Measurements from ENCODE around the gene CENPP.
"Not testable (repeated sequence)": the region's sequence is repeated elsewhere in the genome, so short reads cannot be mapped to it uniquely, and the experiment has no call there.

Gene CENPP

DNA sequence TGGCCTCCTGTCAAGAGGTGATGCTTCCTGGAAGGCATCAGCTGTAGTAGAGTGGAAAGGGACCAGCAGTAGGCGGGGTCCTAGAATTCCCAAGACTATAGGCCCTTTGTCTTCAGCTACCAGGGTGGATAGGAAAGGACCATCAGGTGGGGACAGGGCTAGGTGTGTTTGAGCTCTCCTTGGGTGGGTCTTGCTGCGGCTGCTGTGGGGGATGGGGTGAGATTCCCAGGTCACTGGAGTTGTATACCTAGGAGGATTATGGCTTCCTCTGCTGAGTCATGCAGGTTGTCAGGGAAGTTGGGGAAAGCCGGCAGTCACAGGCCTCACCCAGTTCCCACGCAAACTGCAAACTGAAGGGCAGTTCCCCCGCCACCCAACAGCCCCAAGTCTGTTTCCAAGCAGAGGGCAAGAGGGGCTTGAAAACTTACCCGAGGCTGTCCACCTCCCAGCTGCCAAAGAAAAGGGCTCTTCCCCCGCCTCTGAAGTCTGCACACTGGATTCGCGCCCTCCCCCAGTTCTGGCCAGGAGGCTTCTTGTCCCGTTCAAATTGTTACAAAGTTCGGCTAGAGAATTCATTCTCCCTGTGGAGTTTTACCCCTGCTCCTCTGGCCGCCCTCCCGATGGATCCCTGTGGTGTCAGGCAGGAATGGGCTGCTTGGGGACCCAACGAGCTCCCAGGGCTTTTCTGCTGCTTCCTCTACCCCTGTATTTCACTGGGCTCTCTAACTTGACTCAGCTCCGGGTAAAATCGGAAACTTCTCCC is 233.0 kb downstream of the CENPP start:
- no peak for DNase-seq

- DNase-seq: no peak
Observed at GRCh38 chr9:92561374-92562330, 235.9 kb downstream of the CENPP start.

GRCh38 chr9:92562461-92562967 is 236.8 kb downstream of the CENPP start:
- no peak for DNase-seq

GRCh38 chr9:92563116-92564100 is 237.7 kb downstream of the CENPP start:
- DNase-seq: no peak

DNA sequence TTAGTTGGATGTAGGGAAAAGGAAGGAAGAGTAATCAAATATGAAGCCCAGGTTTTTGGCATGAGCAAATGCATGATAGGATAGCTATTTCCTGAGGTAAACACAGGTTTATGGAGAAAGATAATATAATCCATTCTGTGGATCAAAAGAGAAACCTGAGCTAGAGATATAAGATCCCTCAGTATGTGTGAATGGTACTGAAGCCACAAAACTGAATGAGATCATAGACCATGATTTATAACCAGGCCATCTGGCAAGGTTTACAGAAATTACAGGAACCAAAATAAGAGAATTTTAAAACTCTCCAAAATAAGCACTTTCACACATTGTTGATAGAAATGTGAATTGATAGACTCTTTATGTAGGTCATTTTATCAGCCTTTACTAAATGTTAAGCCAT is 238.8 kb downstream of the CENPP start:
- DNase-seq: no peak

DNA sequence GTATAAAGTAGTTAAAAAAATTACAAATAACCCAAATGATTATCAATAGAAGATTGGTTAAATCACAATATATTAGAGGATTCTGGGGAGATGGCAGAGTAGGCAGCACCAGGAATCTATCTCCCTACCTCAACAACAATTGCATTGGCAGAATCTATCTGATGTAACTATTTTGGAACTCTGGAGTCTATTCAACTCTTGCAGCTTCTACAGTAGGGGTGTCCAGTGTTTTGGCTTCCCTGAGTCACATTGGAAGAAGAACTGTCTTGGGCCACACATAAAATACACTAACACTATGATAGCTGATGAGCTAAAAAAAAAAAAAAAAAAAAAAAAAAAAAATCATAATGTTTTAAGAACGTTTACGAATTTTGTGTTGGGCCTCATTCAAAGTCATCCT is 239.2 kb downstream of the CENPP start:
- DNase-seq: no peak

- not testable (repeated sequence) for DNase-seq
Observed at GRCh38 chr9:92571871-92572270, 246.1 kb downstream of the CENPP start.

DNA sequence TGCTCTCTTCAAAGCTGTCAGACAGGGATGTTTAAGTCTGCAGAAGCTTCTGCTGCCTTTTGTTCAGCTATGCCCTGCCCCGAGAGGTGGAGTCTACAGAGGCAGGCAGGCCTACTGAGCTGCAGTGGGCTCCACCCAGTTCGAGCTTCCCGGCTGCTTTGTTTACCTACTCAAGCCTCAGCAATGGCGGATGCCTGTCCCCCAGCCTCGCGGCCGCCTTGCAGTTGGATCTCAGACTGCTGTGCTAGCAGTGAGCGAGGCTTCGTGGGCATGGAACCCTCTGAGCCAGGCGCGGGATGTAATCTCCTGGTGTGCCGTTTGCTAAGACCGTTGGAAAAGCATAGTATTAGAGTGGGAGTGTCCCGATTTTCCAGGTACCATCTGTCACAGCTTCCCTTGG is 247.9 kb downstream of the CENPP start:
- not testable (repeated sequence) for DNase-seq

DNA sequence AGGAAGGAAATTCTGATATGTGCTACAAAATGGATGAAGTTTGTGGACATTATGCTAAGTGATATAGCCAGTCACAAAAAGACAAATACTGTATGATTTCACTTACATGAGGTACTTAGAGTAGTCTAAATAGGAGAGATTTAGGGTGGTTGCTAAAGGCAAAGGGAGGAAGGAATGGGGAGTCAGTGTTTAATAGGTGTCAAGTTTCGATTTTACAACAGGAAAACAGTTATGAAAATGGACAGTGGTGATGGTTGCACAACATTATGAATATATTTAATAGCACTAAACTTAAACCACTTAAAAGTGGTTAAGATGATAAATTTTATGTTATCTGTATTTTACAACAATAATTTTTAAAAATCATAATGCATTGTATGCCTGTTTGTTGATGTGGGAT is 250.4 kb downstream of the CENPP start:
- DNase-seq: no peak

- DNase-seq: no peak
Observed at GRCh38 chr9:92589923-92590322, 264.2 kb downstream of the CENPP start.

DNA sequence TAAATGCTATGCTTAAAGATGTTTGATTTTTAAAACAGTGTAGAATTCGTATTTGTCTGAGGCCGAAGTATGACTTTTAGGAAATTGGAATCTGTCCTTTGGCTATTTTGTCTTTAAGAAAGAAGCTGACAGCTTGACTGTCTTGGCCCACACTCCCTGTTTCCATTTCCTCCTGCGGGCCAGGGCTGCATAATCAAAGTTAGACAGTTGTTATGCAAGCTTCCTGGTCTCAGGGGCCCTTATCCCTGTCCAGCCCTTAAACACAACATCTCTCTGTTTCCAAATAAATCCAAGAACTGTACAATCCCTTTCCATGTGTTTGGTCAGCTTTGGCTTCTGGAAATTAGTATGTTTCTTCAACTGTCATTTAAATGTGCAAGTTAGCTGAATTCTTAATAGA is 264.6 kb downstream of the CENPP start:
- no peak for DNase-seq

- no peak for DNase-seq
Observed at GRCh38 chr9:92592537-92592936, 266.8 kb downstream of the CENPP start.

DNA sequence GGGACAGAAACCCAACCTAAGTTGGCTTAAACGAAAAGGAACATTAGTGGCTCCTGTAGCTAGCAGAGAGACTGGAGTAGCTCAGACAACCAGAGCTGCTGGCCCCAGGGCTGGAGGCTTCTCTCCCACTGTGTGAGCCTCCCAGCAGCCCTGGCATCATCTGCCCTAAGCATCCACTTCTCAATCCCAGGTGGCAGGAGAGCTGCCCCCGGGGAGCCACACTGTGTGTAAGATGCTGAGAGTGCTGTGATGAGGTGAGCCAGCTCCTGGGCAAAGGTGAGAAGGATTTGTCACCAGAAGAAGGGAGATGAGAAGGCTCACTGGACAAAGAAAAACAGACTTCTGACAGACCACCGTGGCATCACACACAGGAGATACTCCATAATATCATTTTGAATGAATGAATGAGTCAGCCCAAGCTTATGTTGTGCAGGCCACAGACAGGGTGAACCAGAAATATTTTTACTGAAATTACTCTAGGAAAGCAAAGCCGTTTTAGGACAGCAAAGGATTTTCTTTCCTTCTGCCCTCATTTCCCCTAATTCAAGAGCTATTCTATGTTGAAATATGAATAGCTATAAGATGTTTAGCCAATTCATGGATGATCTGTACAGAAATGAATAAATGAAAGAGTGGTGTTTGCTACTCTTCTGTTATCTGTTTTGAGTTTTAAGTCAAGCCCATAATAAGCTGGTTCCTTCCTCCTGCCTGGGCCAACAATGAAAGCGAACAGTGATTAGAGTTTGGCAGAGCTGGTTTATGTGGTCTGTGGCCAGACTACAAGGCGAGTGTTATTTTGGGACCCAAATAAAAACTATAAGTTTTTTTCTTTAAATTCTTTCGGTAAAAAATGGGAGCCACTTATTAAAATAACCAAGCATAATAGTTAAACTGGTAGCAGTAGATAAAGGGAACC is 267.5 kb downstream of the CENPP start:
- no peak for DNase-seq

DNA sequence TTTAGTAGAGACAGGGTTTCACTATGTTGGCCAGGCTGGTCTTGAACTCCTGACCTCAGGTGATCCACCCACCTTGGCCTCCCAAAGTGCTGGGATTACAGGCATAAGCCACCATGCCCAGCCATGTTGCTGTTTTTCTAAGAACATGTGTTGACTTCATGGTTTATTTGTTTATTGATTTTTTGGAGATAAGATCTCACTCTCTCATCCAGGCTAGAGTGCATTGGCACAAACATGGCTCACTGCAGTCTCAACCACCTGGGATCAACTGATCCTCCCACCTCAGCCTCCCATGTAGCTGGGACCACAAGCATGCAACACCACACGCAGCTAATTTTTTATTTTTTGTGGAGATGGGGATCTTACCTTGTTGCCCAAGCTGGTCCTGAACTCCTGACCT is 269.3 kb downstream of the CENPP start:
- not testable (repeated sequence) for DNase-seq

DNA sequence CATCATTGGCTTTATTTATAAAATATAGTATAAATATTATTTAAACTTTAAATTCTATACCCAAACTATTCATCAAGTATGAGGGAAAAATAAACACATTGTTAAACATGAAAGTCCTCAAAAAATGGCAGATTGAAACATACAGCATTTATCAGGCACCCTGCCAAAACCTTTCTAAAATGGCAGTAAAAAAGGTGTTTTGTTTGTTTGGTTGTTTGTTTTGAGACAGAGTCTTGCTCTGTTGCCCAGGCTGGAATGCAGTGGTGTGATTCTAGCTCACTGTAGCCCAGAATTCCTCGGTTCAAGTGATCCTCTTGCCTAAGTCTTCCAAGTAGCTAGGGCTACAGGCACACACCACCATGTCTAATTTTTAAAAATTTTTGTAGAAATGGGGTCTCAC is 270.2 kb downstream of the CENPP start:
- DNase-seq: no peak

- no peak for DNase-seq
Observed at GRCh38 chr9:92598382-92598781, 272.6 kb downstream of the CENPP start.

GRCh38 chr9:92599938-92600461 is 274.2 kb downstream of the CENPP start:
- no peak for DNase-seq

DNA sequence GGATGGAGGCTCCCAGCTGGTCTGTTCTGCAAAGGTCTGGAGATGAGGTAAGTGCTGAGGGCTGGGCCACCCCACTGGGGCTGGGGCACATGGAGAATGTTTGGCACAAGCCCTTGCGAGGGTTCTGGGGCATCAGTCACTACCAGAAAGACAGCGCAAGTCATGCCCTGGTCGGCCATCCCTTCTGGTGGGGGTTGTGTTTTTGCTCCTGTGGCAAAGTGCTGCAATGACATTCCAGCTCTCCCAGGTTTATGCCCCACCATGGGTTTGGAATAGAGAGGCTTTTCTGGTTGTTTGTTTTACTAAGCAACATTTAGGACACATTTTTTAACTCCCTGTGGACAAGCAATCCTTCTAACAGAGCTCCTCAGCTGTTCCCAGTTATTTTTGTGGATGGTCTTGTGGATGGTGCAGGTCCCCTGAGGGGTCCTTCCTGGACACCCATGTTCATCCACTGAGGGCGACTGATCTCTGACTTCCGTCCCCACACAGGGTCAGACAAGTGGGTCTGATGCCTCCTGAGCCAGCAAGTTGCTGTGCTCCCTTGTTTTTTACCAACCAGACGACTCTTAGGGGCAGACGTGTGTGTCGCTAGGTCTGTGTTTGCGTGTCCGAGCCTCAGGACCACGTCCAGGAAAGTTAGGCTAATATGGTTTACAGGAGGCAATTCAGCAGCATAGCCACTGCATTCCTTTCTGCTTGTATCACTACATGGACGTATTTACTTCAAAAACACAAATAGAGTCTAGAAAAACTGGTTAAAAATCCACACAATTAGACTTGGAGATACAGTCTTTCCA is 274.9 kb downstream of the CENPP start:
- DNase-seq: no peak

GRCh38 chr9:92601451-92601850 is 275.7 kb downstream of the CENPP start:
- no peak for DNase-seq

GRCh38 chr9:92602413-92602812 is 276.7 kb downstream of the CENPP start:
- no peak for DNase-seq

Measured in T-helper 9 cell (primary cell).